HepG2 (cell line): ENCODE data around the gene CCDC57. TPM values are rescaled to one million over a fixed set of nuclear protein-coding genes. Genes with fewer than 3 reads are reported as not detected.

ENCODE experiments used
- ARHGAP35 ChIP-seq: sonication (generic); formaldehyde crosslinking; IDR thresholded peaks from 2 replicates; pipeline ENCODE4 v1.9.0; 2022; ENCODE audit warnings: mild to moderate bottlenecking, inconsistent platforms, moderate library complexity, missing genetic modification reagents, borderline replicate concordance
- ATF2 ChIP-seq: sonication (generic); formaldehyde crosslinking; IDR thresholded peaks from 2 replicates; pipeline ENCODE4 v1.4.0; 2020; ENCODE audit warnings: missing genetic modification reagents
- MBNL3 ChIP-seq: fragments of 250-450 bp; sonication (Bioruptor Pico); conservative IDR thresholded peaks from 2 replicates; pipeline ENCODE4 v1.8.0; 2022; ENCODE audit warnings: mild to moderate bottlenecking, inconsistent platforms
- TBX2 ChIP-seq: sonication (generic); formaldehyde crosslinking; IDR thresholded peaks from 2 replicates; pipeline ENCODE4 v1.5.0; 2020; ENCODE audit warnings: missing genetic modification reagents, mild to moderate bottlenecking, borderline replicate concordance
- ZHX1 ChIP-seq: sonication (generic); formaldehyde crosslinking; IDR thresholded peaks from 2 replicates; pipeline ENCODE4 v1.8.1; 2022; ENCODE audit warnings: low read depth, mild to moderate bottlenecking, missing genetic modification reagents
- ZNF207 ChIP-seq: fragments of 450-650 bp; IDR thresholded peaks from 2 replicates; pipeline ENCODE4 v1.6.1; 2016; ENCODE audit warnings: antibody characterized with exemption, borderline replicate concordance
- ZNF607 ChIP-seq: sonication (generic); formaldehyde crosslinking; IDR thresholded peaks from 2 replicates; pipeline ENCODE4 v1.5.1; 2020; ENCODE audit warnings: missing genetic modification reagents, mild to moderate bottlenecking, borderline replicate concordance
- ZNF646 ChIP-seq: sonication (generic); formaldehyde crosslinking; IDR thresholded peaks from 2 replicates; pipeline ENCODE4 v1.9.0; 2021; ENCODE audit warnings: mild to moderate bottlenecking, missing genetic modification reagents
- ZNF839 ChIP-seq: sonication (generic); formaldehyde crosslinking; IDR thresholded peaks from 2 replicates; pipeline ENCODE4 v1.4.0; 2020; ENCODE audit warnings: missing genetic modification reagents, mild to moderate bottlenecking, borderline replicate concordance
- polyA plus RNA-seq, 8 experiments: library from polyadenylated mRNA; depleted of rRNA in 3 of 8; stranded (reverse) in 7 of 8; unstranded in 1 of 8; fragments of >200 nt; fragmentation: Illumina TruSeq in 4 of 8; extraction: Trizol in 4 of 8; gene quantifications; 2 replicates each; pipeline versions ENCODE4 v1.2.1 to v1.2.3, GENCODE V29; 2011 to 2016; ENCODE audit warnings: low read depth in 4 of 8, missing spikeins in 1 of 8, mixed read lengths in 1 of 8; ENCODE audit not compliant: insufficient read depth in 1 of 8
- total RNA-seq, 5 experiments: library from RNA; depleted of rRNA; stranded (reverse); fragments of >200 nt; fragmentation: Illumina TruSeq; extraction: Trizol; gene quantifications; 2 replicates each; pipeline ENCODE4 v1.2.3, GENCODE V29; 2016; ENCODE audit warnings: low read depth in 1 of 5
- TF ChIP-seq, protein P1 (sequence below): sonication (generic); formaldehyde crosslinking; IDR thresholded peaks from 2 replicates; pipeline ENCODE4 v1.4.0; 2020; ENCODE audit warnings: missing genetic modification reagents

CCDC57 gene
- total and polyA plus RNA-seq, 2 of the 13 experiments (the other 11 are each of a cell fraction or from before 2014, with no cell fraction given): 59.3 to 59.9 TPM

- TF ChIP-seq ZHX1 (CRISPR knock-in tag) (no peak; the same call in 1 of the 2 replicates), MBNL3 (no peak), ZNF839 (CRISPR knock-in tag) (no peak), ATF2 (CRISPR knock-in tag) (peak; percentile 53), ZNF207 (no peak), ARHGAP35 (no peak), TBX2 (peak; percentile 90), ZNF607 (no peak), ZNF646 (CRISPR knock-in tag) (no peak)
- TF ChIP-seq, protein P1, sequence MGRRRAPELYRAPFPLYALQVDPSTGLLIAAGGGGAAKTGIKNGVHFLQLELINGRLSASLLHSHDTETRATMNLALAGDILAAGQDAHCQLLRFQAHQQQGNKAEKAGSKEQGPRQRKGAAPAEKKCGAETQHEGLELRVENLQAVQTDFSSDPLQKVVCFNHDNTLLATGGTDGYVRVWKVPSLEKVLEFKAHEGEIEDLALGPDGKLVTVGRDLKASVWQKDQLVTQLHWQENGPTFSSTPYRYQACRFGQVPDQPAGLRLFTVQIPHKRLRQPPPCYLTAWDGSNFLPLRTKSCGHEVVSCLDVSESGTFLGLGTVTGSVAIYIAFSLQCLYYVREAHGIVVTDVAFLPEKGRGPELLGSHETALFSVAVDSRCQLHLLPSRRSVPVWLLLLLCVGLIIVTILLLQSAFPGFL (CRISPR knock-in tag): no peak
Measured at GRCh38 chr17:82101767-82102679, 110.6 kb downstream of the CCDC57 start (continued).
